ENCODE measurements around the gene AJM1.
A peak's percentile ranks its signal among the peaks of the same experiment; 100 is the strongest.

The AJM1 gene

DNA sequence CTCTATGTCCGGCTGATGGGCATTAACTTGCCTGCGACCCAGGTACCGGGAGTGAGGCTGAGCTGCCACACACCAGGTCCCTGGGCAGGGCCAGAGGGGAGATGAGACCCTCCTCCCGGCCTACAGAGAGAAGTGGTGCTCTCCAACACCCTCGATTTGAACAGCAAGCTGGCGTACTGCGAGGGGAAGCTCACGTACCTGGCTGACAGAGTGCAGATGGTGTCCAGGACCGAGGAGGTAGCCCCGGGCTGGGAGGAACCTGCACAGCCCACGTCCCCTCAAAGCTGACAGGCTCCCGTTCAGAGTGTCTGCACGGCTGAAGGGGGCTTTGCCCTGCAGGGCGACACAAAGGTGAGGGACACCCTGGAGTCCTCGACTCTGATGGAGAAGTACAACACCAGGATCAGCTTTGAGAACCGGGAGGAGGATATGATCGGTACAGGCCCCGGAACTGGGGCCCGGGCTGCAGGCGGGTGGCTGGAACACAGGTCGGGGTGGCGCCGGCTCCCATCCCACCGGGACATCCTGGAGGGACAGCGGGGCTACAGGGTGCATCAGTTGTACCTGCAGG, 35.6 kb upstream of the AJM1 start:
- intact Hi-C loops (cut with DNase I) = loop anchor here (5.0 kb wide), 1 partner anchor 41 kb away; the partner anchor contains the start of gene PHPT1
- no peak for DNase-seq

DNA sequence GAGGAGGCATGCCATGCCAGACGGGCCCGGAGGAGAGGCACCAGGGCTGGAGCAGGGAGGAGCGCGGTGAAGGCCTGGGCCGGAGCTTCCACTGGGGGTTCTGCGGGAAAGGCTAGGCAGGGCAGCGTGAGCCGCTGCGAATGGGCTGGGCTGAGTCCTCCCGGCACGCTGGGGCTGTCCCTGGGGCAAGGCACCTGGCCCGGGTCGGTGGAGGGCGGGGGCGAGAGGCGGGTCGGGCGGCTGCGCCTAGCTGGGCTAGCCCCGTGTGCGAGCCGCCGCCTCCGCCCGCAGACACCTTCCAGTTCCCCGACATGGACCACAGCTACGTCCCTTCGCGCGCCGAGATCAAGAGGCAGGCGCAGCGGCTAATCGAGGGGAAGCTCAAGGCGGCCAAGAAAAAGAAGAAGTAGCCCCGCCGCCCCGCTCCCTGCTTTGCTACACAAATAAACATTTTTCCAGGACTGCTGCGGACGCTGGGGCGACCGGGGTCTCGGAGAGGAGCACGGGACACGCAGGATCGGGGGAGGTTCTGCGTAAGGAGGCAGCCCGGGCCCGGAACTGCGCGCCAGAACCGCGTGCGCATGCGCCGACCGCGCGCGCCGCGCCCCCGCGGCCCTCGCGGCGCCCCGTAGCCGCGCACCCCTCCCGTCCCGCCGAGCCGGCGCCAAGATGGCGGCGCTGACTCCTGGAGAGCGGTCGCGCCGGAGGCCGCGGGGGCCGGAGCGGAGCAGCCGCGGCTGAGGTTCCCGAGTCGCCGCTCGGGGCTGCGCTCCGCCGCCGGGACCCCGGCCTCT, 34.8 kb upstream of the AJM1 start, which contains the start of gene RABL6:
TSS of gene RABL6 (plus strand) at position 668 of the 794 bp plus-strand sequence. CDS start 249 bp downstream, outside the sequence.
- intact Hi-C loops (cut with DNase I) = loop anchor here (5.0 kb wide), 1 partner anchor 40 kb away; the partner anchor contains the start of gene PHPT1
- peak; percentile 16 to 89 (median 76) for DNase-seq

DNA sequence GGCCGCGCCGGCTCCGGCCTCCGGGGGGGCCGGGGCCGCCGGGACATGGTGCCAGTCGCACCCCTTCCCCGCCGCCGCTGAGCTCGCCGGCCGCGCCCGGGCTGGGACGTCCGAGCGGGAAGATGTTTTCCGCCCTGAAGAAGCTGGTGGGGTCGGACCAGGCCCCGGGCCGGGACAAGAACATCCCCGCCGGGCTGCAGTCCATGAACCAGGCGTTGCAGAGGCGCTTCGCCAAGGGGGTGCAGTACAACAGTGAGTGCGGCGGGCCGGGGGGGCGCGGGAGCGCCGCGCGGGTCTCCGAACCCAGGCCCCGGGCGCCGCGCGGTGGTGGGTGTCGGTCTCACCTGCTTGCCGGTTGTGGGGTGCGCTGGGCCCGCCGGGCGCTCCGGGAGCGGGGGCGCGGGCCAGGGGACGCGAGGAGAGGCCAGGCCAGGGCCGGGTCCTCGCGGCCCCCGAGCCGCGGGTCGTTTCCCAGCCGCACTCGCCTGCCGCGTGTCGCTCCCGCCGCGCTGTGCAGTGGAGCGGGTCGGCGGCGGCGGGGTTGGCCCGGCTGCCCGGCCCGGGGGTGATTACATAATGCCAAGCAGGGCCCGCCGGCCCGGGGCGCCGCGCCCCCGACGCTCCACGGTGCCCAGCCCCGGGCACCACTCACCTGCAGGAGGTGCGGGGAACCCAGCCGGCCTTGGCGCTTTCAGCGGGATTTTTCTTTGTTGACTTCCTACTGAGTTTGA, 34.0 kb upstream of the AJM1 start:
- intact Hi-C loops (cut with DNase I) = loop anchor here (5.0 kb wide), 1 partner anchor 39 kb away; the partner anchor contains the start of gene PHPT1

DNA sequence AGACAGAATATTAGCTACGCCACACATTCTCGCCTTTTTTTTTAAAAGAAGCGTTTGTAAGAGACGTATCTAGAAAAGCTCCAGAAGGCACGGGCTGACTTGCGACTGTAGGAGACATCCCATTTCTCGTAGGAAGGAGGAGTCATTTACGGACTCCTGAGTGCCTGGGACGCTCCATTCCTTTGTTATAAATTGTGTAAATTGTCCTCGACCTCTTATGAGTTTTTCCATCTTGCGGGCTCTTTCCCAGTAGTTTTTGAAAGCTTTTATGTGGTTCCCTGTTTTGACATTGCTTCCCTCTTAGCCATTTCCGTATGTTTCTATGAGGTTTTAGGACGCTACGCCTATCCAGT, 33.5 kb upstream of the AJM1 start:
- intact Hi-C loops (cut with DNase I) = loop anchor here (5.0 kb wide), 1 partner anchor 39 kb away; the partner anchor contains the start of gene PHPT1
- peak in 1 of 42 donors; percentile 61 for DNase-seq

More for the DNA sequence above, 34.0 kb upstream of the AJM1 start:
- peak in 34 of 42 donors; percentile 24 to 78 (median 56) for DNase-seq

GRCh38 chr9:136814725-136815421, 27.4 kb upstream of the AJM1 start:
- DNase-seq = peak in 11 of 42 donors; percentile 18 to 57 (median 36)

GRCh38 chr9:136815422-136815782, 26.9 kb upstream of the AJM1 start:
- intact Hi-C loops (cut with DNase I) = no loop called here
- DNase-seq = peak in 4 of 42 donors; percentile 33 to 58 (median 44)

More at GRCh38 chr9:136814725-136815421, 27.4 kb upstream of the AJM1 start:
- intact Hi-C loops (cut with DNase I) = no loop called here

GRCh38 chr9:136820971-136821825, 21.1 kb upstream of the AJM1 start:
- peak in 2 of 42 donors; percentile 46 to 56 for DNase-seq
- intact Hi-C loops (cut with DNase I) = no loop called here

GRCh38 chr9:136821826-136822544, 20.3 kb upstream of the AJM1 start:
- intact Hi-C loops (cut with DNase I) = no loop called here
- no peak for DNase-seq

DNA sequence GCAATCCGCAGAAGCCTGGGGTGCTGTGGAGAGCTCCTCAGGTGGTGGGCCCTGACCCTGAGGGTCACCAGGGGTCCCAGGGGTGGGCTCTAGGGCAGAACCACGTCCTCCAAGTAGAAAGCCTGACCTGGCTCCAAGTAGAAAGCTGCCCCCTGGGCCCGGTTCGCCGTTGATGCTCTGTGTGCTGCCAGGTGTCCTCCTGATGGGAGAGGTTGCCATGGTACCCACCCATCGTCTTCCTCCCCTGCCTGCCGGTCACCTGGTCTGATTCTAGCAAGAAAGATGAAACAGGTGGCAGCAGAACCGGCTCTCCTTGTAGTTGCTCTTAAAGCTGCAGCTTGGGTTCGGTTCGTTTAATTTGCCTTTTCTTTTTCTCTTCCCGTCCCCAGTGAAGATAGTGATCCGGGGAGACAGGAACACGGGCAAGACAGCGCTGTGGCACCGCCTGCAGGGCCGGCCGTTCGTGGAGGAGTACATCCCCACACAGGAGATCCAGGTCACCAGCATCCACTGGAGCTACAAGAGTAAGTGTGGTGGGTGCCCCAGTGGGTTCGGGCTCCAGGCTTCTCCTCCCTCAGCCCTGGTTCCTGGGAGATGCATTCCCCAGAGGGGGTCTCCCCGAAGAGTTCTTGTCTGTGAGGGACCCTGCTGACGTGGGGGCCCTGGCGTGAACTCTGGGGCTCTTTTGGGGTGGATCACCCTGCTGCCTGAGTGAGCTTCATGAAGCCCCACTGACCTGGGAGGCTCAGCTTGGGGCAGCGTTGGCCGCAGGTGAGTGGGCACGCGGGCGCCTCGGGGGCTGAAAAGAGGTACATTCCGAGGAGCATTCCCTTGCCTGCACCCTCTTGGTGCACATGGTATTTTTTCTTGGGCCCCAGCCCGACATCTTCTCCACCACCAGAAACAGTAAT, 18.9 kb upstream of the AJM1 start:
- peak in 32 of 42 donors; percentile 40 to 89 (median 66) for DNase-seq
- intact Hi-C loops (cut with DNase I) = no loop called here

- DNase-seq = peak in 28 of 42 donors; percentile 28 to 87 (median 62)
- intact Hi-C loops (cut with DNase I) = no loop called here
These were observed 17.6 kb upstream of the AJM1 start for GRCh38 chr9:136824496-136825225.

- intact Hi-C loops (cut with DNase I) = no loop called here
- no peak for DNase-seq
These were observed 16.7 kb upstream of the AJM1 start for GRCh38 chr9:136825295-136826187.

- intact Hi-C loops (cut with DNase I) = no loop called here
- no peak for DNase-seq
These were observed 16.1 kb upstream of the AJM1 start for GRCh38 chr9:136826188-136826541.

- intact Hi-C loops (cut with DNase I) = no loop called here
- no peak for DNase-seq
These were observed 15.3 kb upstream of the AJM1 start for GRCh38 chr9:136826703-136827582.
